K562 (cell line): ENCODE data around the gene TBC1D32. TPM values are rescaled to one million over a fixed set of nuclear protein-coding genes. Genes with fewer than 3 reads are reported as not detected.

Experiments
- ATAC-seq: fragments of 200-7000 bp; cut with Tn5 transposase; 3 replicates; pipeline ENCODE4 v1.9.1; 2020; ENCODE audit warnings: moderate library complexity
- BruUV-seq: library from RNA; stranded (reverse); fragments of 400-500 nt; replicated peaks from 2 replicates; lab custom pipeline; 2021; lab: Mats Ljungman, UMichigan
- CTCF ChIA-PET: fragments of 300-600 bp; formaldehyde crosslinking; extraction: SDS; loops from one replicate; lab custom pipeline; 2021; ENCODE audit warnings: low intra/inter-chr PET ratio; lab: Yijun Ruan, JAX
- POLR2A ChIA-PET: fragments of 300-600, 350-650 bp; sonication (Branson Sonifier 250); formaldehyde crosslinking; extraction: SDS; loops from one replicate; lab custom pipeline; 2021; ENCODE audit warnings: antibody characterized with exemption, inconsistent platforms; lab: Yijun Ruan, JAX
- DNase-seq, 4 experiments: peaks; one replicate each; pipeline versions ENCODE4 v3.0.0 to v3.0.0-alpha.2; 2011 to 2018; ENCODE audit warnings: low spot score in 3 of 4, mixed read lengths in 3 of 4; ENCODE audit errors: extremely low read depth in 1 of 4
- FAIRE-seq: peaks from 2 replicates; lab custom pipeline; 2011; peaks lifted over from hg19 to GRCh38; lab: Jason Lieb, UNC
- H2AFZ ChIP-seq: 2 replicates; pipeline ENCODE4 v1.6.0; 2011; ENCODE audit warnings: low read depth, low read length, control low read depth, inconsistent platforms
- H3K27ac ChIP-seq: fragments of 200-600 bp; 3 replicates; pipeline ENCODE4 v1.8.0; 2011; ENCODE audit warnings: low read depth, mild to moderate bottlenecking, control low read depth, inconsistent platforms, low read length, moderate library complexity, mixed read lengths; ENCODE audit errors: extremely low read depth
- H3K27me3 ChIP-seq, 2 experiments: fragments of 300-600 bp in 1 of 2; 2 replicates in 1 of 2; 3 replicates in 1 of 2; pipeline versions ENCODE4 v1.6.0 to v1.8.0; 2011; ENCODE audit warnings: inconsistent platforms in 2 of 2, low read length in 2 of 2, mild to moderate bottlenecking in 1 of 2, mixed read lengths in 1 of 2, moderate library complexity in 1 of 2; ENCODE audit not compliant: control insufficient read depth in 2 of 2, insufficient read depth in 2 of 2
- H3K36me3 ChIP-seq: fragments of 300-600 bp; 3 replicates; pipeline ENCODE4 v1.8.0; 2011; ENCODE audit warnings: mild to moderate bottlenecking, low read length, inconsistent platforms; ENCODE audit not compliant: control insufficient read depth, insufficient read depth
- H3K4me1 ChIP-seq, 2 experiments: fragments of 200-600 bp in 1 of 2; replicated peaks in 1 of 2; 2 replicates in 1 of 2; 3 replicates in 1 of 2; pipeline versions ENCODE4 v1.5.1 to v1.8.0; 2011; ENCODE audit warnings: inconsistent platforms in 2 of 2, low read length in 2 of 2, mild to moderate bottlenecking in 1 of 2, mixed read lengths in 1 of 2, moderate library complexity in 1 of 2; ENCODE audit not compliant: control insufficient read depth in 2 of 2, insufficient read depth in 2 of 2
- H3K4me2 ChIP-seq: 2 replicates; pipeline ENCODE4 v1.6.1; 2011; ENCODE audit warnings: low read length, control low read depth, inconsistent platforms, mixed read lengths; ENCODE audit not compliant: insufficient read depth
- H3K4me3 ChIP-seq: fragments of 200-600 bp; sonication (generic), shearing (Covaris generic); 2 replicates; pipeline ENCODE4 v1.5.1; 2016; ENCODE audit warnings: control low read depth, inconsistent platforms
- H3K79me2 ChIP-seq: fragments of 200-600 bp; 3 replicates; pipeline ENCODE4 v1.8.0; 2011; ENCODE audit warnings: low read length, inconsistent platforms; ENCODE audit not compliant: control insufficient read depth, insufficient read depth
- H3K9ac ChIP-seq, 2 experiments: 2 replicates each; pipeline versions ENCODE4 v1.6.0 to v1.6.1; 2011; ENCODE audit warnings: low read depth in 2 of 2, low read length in 2 of 2, control low read depth in 1 of 2, inconsistent platforms in 1 of 2, mild to moderate bottlenecking in 1 of 2, mixed read lengths in 1 of 2; ENCODE audit not compliant: insufficient read depth in 1 of 2
- H3K9me1 ChIP-seq: one replicate; pipeline ENCODE4 v1.6.0; 2011; ENCODE audit warnings: inconsistent platforms, mild to moderate bottlenecking, low read length, moderate library complexity; ENCODE audit not compliant: control insufficient read depth, insufficient read depth
- H3K9me3 ChIP-seq: replicated peaks from 2 replicates; pipeline ENCODE4 v1.5.1; 2011; ENCODE audit warnings: low read depth, low read length, inconsistent platforms; ENCODE audit not compliant: control insufficient read depth, insufficient read depth
- H4K20me1 ChIP-seq: replicated peaks from 2 replicates; pipeline ENCODE4 v1.6.1; 2011; ENCODE audit warnings: low read length, inconsistent platforms, mixed read lengths; ENCODE audit not compliant: control insufficient read depth, insufficient read depth
- MGA ChIP-seq: fragments of 450-650 bp; IDR thresholded peaks from 2 replicates; pipeline ENCODE4 v1.6.1; 2016; ENCODE audit warnings: mild to moderate bottlenecking, moderate library complexity
- RBM39 ChIP-seq: fragments of 200-400 bp; formaldehyde crosslinking; optimal IDR thresholded peaks from 2 replicates; pipeline ENCODE3; 2018; ENCODE audit warnings: low read depth, low read length
- SREBF2 ChIP-seq: sonication (generic); formaldehyde crosslinking; IDR thresholded peaks from 2 replicates; pipeline ENCODE4 v1.4.0; 2020; ENCODE audit warnings: mild to moderate bottlenecking, missing genetic modification reagents
- ZNF354B ChIP-seq: fragments of 250-450 bp; sonication (Bioruptor Pico); IDR thresholded peaks from 2 replicates; pipeline ENCODE4 v1.4.0; 2020
- ZNF76 ChIP-seq: fragments of 250-450 bp; sonication (Bioruptor Pico); IDR thresholded peaks from 2 replicates; pipeline ENCODE4 v1.4.0; 2020; ENCODE audit warnings: mild to moderate bottlenecking, moderate library complexity, borderline replicate concordance
- WGBS: fragments of 100-300 bp; shearing (Covaris generic); methylation state at CpG from one replicate; pipeline ENCODE4 v1.1.6; 2016; ENCODE audit warnings: low coverage, mixed read lengths; ENCODE audit not compliant: insufficient coverage; ENCODE audit errors: missing lambda C conversion rate; 5-methylcytosine and 5-hydroxymethylcytosine counted together
- in situ Hi-C: fragments of 300-500 bp; cut with MboI; formaldehyde crosslinking; loops from 4 replicates; pipeline ENCODE4 v1.15.0; 2018; ENCODE audit warnings: inconsistent platforms, mixed read lengths
- intact Hi-C: fragments of 100-400 bp; cut with micrococcal nuclease; formaldehyde crosslinking; loops from 2 replicates; pipeline ENCODE4 v1.14.2; 2022
- polyA plus RNA-seq, 8 experiments: library from polyadenylated mRNA; depleted of rRNA in 4 of 8; stranded (reverse) in 5 of 8; unstranded in 3 of 8; fragments of >200 nt; fragmentation: Nextera tagmentation in 2 of 8; fragmentation: Illumina TruSeq in 1 of 8; extraction: Ambion mirVana in 2 of 8; extraction: Trizol in 1 of 8; gene quantifications; 2 replicates each; pipeline versions ENCODE4 v1.2.1 to v1.2.3, GENCODE V29; 2011 to 2014; ENCODE audit warnings: inconsistent platforms in 1 of 8, missing spikeins in 1 of 8
- total RNA-seq, 7 experiments: library from RNA; depleted of rRNA in 6 of 7; stranded (reverse); fragments of >200 nt in 6 of 7; fragmentation: Illumina TruSeq in 2 of 7; extraction: Trizol in 2 of 7; gene quantifications; 2 replicates each; pipeline versions ENCODE4 v1.2.1 to v1.2.3, GENCODE V29; 2011 to 2021; ENCODE audit warnings: low replicate concordance in 1 of 7
- TF ChIP-seq, protein P1 (sequence below): fragments of 450-650 bp; IDR thresholded peaks from 2 replicates; pipeline ENCODE4 v1.7.1; 2018; ENCODE audit warnings: mild to moderate bottlenecking, low read depth; ENCODE audit not compliant: partially characterized antibody
- TF ChIP-seq, protein P2 (sequence below): fragments of 200-800 bp; sonication (Bioruptor generic); IDR thresholded peaks from 2 replicates; pipeline ENCODE4 v1.6.1; 2017; ENCODE audit warnings: missing genetic modification characterization, missing compliant biosample characterization

Gene TBC1D32
- total and polyA plus RNA-seq, 9 of the 15 experiments (the other 6 are each of a cell fraction or from before 2014, with no cell fraction given), result 2.5 to 9.6 (median 3.9) TPM

- BruUV-seq, result no TSS peak
- H3K36me3 ChIP-seq, result no peaks in the 10 kb centered on the region
- ChIA-PET CTCF (no interaction called here), POLR2A (no interaction called here)
- H3K4me1 ChIP-seq, result peaks cover 0 to 4% of the 10 kb centered on the region in 2 experiments; a peak in 1 of 5 replicates
- no peak for ATAC-seq
- H3K4me3 ChIP-seq, result no peak overlapping the region
- H3K4me2 ChIP-seq, result no peak overlapping the region
- DNase-seq, result no peak
- no peak for FAIRE-seq
- no peak overlapping the region for H2AFZ ChIP-seq
- H3K9me3 ChIP-seq, result no peaks in the 10 kb centered on the region
- in situ Hi-C loops (no loop called here), intact Hi-C loops (no loop called here)
- H4K20me1 ChIP-seq, result no peaks in the 10 kb centered on the region
- no peaks in the 10 kb centered on the region for H3K27me3 ChIP-seq
- no peaks in the 10 kb centered on the region for H3K79me2 ChIP-seq
- H3K27ac ChIP-seq, result no peak overlapping the region
- no peaks in the 10 kb centered on the region for H3K9me1 ChIP-seq
- WGBS, result 26% methylated on average over 3 of the region's 3 CpGs
- no peak overlapping the region for H3K9ac ChIP-seq
- TF ChIP-seq RBM39 (no peak), MGA (no peak), ZNF76 (CRISPR knock-in tag) (no peak), ZNF354B (CRISPR knock-in tag) (no peak), SREBF2 (CRISPR knock-in tag) (no peak)
- TF ChIP-seq, protein P1, sequence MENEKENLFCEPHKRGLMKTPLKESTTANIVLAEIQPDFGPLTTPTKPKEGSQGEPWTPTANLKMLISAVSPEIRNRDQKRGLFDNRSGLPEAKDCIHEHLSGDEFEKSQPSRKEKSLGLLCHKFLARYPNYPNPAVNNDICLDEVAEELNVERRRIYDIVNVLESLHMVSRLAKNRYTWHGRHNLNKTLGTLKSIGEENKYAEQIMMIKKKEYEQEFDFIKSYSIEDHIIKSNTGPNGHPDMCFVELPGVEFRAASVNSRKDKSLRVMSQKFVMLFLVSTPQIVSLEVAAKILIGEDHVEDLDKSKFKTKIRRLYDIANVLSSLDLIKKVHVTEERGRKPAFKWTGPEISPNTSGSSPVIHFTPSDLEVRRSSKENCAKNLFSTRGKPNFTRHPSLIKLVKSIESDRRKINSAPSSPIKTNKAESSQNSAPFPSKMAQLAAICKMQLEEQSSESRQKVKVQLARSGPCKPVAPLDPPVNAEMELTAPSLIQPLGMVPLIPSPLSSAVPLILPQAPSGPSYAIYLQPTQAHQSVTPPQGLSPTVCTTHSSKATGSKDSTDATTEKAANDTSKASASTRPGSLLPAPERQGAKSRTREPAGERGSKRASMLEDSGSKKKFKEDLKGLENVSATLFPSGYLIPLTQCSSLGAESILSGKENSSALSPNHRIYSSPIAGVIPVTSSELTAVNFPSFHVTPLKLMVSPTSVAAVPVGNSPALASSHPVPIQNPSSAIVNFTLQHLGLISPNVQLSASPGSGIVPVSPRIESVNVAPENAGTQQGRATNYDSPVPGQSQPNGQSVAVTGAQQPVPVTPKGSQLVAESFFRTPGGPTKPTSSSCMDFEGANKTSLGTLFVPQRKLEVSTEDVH, result no peak
- TF ChIP-seq, protein P2, sequence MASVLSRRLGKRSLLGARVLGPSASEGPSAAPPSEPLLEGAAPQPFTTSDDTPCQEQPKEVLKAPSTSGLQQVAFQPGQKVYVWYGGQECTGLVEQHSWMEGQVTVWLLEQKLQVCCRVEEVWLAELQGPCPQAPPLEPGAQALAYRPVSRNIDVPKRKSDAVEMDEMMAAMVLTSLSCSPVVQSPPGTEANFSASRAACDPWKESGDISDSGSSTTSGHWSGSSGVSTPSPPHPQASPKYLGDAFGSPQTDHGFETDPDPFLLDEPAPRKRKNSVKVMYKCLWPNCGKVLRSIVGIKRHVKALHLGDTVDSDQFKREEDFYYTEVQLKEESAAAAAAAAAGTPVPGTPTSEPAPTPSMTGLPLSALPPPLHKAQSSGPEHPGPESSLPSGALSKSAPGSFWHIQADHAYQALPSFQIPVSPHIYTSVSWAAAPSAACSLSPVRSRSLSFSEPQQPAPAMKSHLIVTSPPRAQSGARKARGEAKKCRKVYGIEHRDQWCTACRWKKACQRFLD, result no peak
Measured at GRCh38 chr6:121263742-121264141, 70.5 kb downstream of the TBC1D32 start.
